Measurements from ENCODE around the gene ZNF592. TPM values are rescaled to one million over a fixed set of nuclear protein-coding genes. Genes with fewer than 3 reads are reported as not detected.
A peak's percentile ranks its signal among the peaks of the same experiment; 100 is the strongest.

Gene ZNF592
- total and polyA plus RNA-seq, 5 donors, result 14.0 to 25.6 (median 20.5) TPM

DNA sequence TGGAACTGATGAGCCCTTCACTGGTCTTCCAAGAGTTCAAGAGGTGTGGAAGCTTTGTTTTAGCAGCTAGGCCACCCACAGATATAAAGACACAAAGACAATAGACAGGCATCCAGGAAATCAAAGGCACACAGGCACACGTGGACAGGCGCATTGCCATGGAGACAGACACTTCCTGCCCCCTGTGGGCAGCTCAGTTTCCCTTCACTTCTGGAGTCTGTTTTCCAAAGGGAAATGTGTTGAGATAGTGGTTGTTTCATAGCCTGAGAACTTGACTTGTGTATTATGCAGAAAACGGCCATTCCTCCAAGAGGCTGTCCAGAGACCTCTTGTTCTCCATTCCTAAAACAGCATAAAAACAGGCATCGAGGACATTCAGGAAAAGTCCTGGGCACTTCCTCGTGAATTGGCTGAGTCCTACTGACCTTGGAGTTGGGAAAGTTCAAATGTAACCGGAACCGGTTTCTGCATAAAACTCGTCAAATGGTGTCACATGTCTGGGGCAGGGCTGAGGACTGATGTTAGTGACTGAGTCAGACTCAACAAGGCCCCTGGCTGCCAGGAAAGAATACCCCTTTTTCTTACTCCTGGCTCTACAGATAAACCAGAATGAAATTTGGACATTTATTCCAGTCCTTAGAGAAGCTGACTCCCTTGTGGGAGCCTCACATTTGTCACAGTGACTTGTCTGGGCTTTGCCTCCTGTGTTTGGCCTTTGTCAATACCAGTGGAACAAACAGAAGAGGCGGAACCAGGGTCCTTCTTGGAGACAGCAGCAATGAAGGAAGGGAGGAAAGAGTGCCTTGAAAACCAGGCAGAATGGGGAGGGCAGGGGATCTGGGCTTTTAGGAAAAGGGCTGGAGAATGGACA, 70.1 kb downstream of the ZNF592 start:
- H3K4me3 ChIP-seq (ENCODE audit: low read length), result peak overlapping the region; percentile 67
- peaks cover 38% of the 10 kb centered on the region for H3K4me1 ChIP-seq (ENCODE audit: control insufficient read depth, insufficient read depth, low read length)
- DNase-seq (peak in 2 of 3 donors; percentile 67 to 72), ATAC-seq (peak; percentile 18 to 60)
- 17% methylated on average over 9 of the region's 9 CpGs for WGBS
- intact Hi-C loops (cut with DNase I), result loop anchor here in 3 of 4 donors (10.0 kb wide), 2 partner anchors 64 to 164 kb away; partner anchors contain the start of genes NMB (in 1 of the 3) and WDR73 (in 1 of the 3)
- peak overlapping the region; percentile 95 for H3K27ac ChIP-seq (ENCODE audit: low read length)
- no peaks in the 10 kb centered on the region for H3K9me3 ChIP-seq (ENCODE audit: control insufficient read depth, low read length)
- H3K27me3 ChIP-seq (ENCODE audit: control insufficient read depth, insufficient read depth), result no peaks in the 10 kb centered on the region

- ATAC-seq (peak; percentile 30 to 38), DNase-seq (peak; percentile 66 to 86 (median 85))
- Histone ChIP-seq H3K4me1 (ENCODE audit: control insufficient read depth, insufficient read depth, low read length) (peaks cover 41% of the 10 kb centered on the region), H3K9me3 (ENCODE audit: control insufficient read depth, low read length) (no peaks in the 10 kb centered on the region), H3K27me3 (ENCODE audit: control insufficient read depth, insufficient read depth) (no peaks in the 10 kb centered on the region), H3K4me3 (ENCODE audit: low read length) (peak overlapping the region; percentile 67), H3K27ac (ENCODE audit: low read length) (peak overlapping the region; percentile 95)
- intact Hi-C loops (cut with DNase I), result loop anchor here in 3 of 4 donors (10.0 kb wide), 2 partner anchors 65 to 165 kb away; partner anchors contain the start of genes NMB (in 1 of the 3) and WDR73 (in 1 of the 3)
- WGBS, result 24% methylated on average over 3 of the region's 3 CpGs
These were observed 70.9 kb downstream of the ZNF592 start for GRCh38 chr15:84819291-84819768.

DNA sequence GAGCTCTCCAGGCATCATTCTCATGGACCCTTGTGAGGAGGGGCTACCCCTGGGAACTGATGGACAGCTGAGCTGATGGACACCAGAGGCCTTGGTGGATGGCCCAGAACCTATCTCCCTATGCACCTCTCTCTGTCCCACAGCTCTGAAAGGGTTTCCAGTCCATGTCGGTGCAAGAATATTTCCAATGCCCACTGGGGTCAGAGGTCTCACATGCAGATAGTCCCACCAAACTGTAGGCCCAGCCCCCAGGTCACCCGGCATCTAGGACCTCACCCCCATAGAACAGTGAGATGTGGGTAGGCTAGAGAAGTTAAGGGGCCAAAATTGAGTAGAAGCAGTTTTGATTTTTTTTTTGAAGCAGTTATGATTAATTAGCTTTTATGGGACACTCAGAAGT, 71.4 kb downstream of the ZNF592 start:
- ATAC-seq, result no peak
- H3K4me1 ChIP-seq (ENCODE audit: control insufficient read depth, insufficient read depth, low read length), result peaks cover 44% of the 10 kb centered on the region
- 73% methylated on average over 2 of the region's 2 CpGs for WGBS
- intact Hi-C loops (cut with DNase I), result loop anchor here in 3 of 4 donors (10.0 kb wide), 3 partner anchors 65 to 225 kb away; partner anchors contain the start of genes NMB (in 2 of the 3) and WDR73 (in 2 of the 3)
- peak overlapping the region; percentile 95 for H3K27ac ChIP-seq (ENCODE audit: low read length)
- no peaks in the 10 kb centered on the region for H3K27me3 ChIP-seq (ENCODE audit: control insufficient read depth, insufficient read depth)
- no peak for DNase-seq
- H3K9me3 ChIP-seq (ENCODE audit: control insufficient read depth, low read length), result no peaks in the 10 kb centered on the region
- no peak overlapping the region for H3K4me3 ChIP-seq (ENCODE audit: low read length)

DNA sequence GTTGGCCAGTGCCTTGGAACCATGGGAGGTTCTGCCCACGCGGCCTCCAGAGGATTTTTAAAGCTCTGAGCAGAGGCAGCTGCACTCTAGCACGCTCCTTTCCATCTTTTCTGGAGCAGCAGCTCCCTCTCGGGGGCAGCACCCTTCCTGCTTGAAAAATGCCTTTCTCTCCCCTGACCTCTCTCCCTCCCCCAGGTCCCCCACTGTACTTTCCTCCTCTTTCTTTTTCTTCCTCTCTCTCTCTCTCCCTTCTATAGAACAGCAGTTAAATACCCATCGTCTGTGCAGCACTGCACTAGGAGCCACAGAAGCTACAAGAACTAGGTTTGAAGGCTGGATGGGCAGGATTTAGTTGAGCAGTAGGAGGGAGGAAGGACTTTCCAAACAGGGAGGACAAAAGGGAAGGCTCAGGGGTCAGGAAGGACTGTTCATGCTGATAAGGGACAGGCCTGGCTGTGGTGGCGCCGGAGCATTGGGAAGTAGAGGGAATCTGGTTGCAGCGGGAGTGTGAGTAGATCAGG, 73.2 kb downstream of the ZNF592 start:
- peaks cover 41% of the 10 kb centered on the region for H3K4me1 ChIP-seq (ENCODE audit: control insufficient read depth, insufficient read depth, low read length)
- no peak overlapping the region for H3K4me3 ChIP-seq (ENCODE audit: low read length)
- peak overlapping the region; percentile 46 for H3K27ac ChIP-seq (ENCODE audit: low read length)
- H3K9me3 ChIP-seq (ENCODE audit: control insufficient read depth, low read length), result no peaks in the 10 kb centered on the region
- intact Hi-C loops (cut with DNase I), result loop anchor here in 2 of 4 donors (10.0 kb wide), 2 partner anchors 167 to 227 kb away; partner anchors contain the start of genes NMB (in 1 of the 2) and WDR73 (in 1 of the 2)
- ATAC-seq (peak; percentile 1 to 4), DNase-seq (peak; percentile 51 to 74 (median 72))
- WGBS, result 18% methylated on average over 8 of the region's 8 CpGs
- H3K27me3 ChIP-seq (ENCODE audit: control insufficient read depth, insufficient read depth), result no peaks in the 10 kb centered on the region

DNA sequence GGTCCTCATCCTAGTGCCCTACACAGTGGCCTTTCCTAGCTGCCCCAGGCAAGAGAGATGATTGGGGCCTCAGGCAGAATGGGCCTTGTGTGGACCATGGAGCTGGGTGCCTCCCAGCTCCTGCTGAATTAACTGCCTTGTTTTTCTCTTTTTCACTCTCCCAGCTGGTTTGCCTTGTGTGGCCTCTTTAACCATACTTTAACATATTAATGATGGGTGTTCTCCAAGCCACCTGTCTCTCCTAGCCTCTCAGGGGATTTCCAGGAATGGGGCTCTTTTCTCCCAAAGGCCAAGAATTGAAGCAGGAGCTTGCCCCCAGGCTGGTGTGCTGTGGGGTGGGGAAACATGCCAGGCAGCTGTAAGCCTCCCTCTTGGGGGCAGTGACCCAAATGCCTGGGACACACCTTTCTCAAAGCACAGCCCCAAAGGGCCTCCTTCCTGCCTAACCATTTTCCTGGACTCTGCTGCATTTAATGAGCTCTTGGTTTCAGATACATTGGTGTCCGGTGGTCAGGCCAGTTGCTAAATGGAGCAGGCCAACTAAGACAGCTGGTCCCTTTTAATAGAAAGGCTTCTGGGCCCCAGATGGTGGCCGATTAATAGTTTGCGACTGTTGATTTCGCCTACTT, 74.4 kb downstream of the ZNF592 start:
- DNase-seq, result no peak
- WGBS, result 40% methylated on average over 4 of the region's 4 CpGs
- peak overlapping the region; percentile 46 for H3K27ac ChIP-seq (ENCODE audit: low read length)
- H3K4me1 ChIP-seq (ENCODE audit: control insufficient read depth, insufficient read depth, low read length), result peaks cover 47% of the 10 kb centered on the region
- intact Hi-C loops (cut with DNase I), result loop anchor here in 2 of 4 donors (10.0 kb wide), 2 partner anchors 168 to 228 kb away; partner anchors contain the start of genes NMB (in 1 of the 2) and WDR73 (in 1 of the 2)
- no peak for ATAC-seq
- H3K4me3 ChIP-seq (ENCODE audit: low read length), result no peak overlapping the region
- no peaks in the 10 kb centered on the region for H3K9me3 ChIP-seq (ENCODE audit: control insufficient read depth, low read length)
- no peaks in the 10 kb centered on the region for H3K27me3 ChIP-seq (ENCODE audit: control insufficient read depth, insufficient read depth)

- intact Hi-C loops (cut with DNase I), result loop anchor here in 2 of 4 donors (10.0 kb wide), 2 partner anchors 169 to 229 kb away; partner anchors contain the start of genes NMB (in 1 of the 2) and WDR73 (in 1 of the 2)
- H3K4me1 ChIP-seq (ENCODE audit: control insufficient read depth, insufficient read depth, low read length), result peaks cover 47% of the 10 kb centered on the region
- 59% methylated on average over 3 of the region's 3 CpGs for WGBS
- no peaks in the 10 kb centered on the region for H3K27me3 ChIP-seq (ENCODE audit: control insufficient read depth, insufficient read depth)
- ATAC-seq, result no peak
- H3K27ac ChIP-seq (ENCODE audit: low read length), result peak overlapping the region; percentile 48
- H3K9me3 ChIP-seq (ENCODE audit: control insufficient read depth, low read length), result no peaks in the 10 kb centered on the region
- no peak overlapping the region for H3K4me3 ChIP-seq (ENCODE audit: low read length)
- DNase-seq, result no peak
These were observed 75.0 kb downstream of the ZNF592 start for GRCh38 chr15:84823282-84823878.

DNA sequence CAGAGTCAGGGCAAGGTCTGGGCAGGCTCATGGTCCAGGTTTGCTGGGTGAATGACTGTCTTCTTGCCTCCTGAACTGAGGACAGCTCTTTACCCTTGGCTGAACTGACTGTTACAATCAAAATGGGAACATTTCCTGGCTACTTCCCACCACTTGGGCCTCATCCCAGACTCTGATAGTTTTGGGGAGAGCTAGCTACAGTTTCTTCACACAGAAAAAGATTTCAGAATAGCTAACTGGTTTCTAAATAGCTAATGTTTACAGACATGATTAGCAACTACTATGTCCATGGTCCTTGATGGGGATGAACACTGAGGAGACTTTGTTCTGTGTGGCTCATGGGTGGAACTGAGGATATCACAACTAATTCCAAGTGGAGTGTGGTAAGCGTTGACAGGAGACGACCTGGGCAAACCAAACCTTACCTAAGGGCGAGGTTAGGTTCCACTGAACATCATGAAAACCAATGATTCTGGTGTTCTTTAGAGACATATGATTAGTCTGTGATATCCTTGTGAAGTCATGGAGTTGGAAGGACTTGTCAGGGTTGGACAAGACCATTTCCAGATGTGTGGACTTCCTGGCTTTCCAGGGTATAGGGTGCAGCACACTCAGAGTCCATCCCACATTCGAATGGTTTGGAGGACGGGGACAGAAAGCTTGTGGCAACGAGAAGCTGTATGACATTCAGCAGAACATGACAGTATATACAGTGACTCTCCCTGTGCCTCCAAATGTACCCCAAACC, 76.0 kb downstream of the ZNF592 start:
- peaks cover 39% of the 10 kb centered on the region for H3K4me1 ChIP-seq (ENCODE audit: control insufficient read depth, insufficient read depth, low read length)
- DNase-seq (peak; percentile 61 to 82 (median 71)), ATAC-seq (peak; percentile 53 to 71)
- H3K9me3 ChIP-seq (ENCODE audit: control insufficient read depth, low read length), result no peaks in the 10 kb centered on the region
- H3K4me3 ChIP-seq (ENCODE audit: low read length), result no peak overlapping the region
- H3K27me3 ChIP-seq (ENCODE audit: control insufficient read depth, insufficient read depth), result no peaks in the 10 kb centered on the region
- H3K27ac ChIP-seq (ENCODE audit: low read length), result peak overlapping the region; percentile 68
- WGBS, result 49% methylated on average over 6 of the region's 6 CpGs
- intact Hi-C loops (cut with DNase I), result loop anchor here in 2 of 4 donors (10.0 kb wide), 2 partner anchors 170 to 230 kb away; partner anchors contain the start of genes NMB (in 1 of the 2) and WDR73 (in 1 of the 2)

GRCh38 chr15:84826369-84826823, 78.0 kb downstream of the ZNF592 start:
- Histone ChIP-seq H3K4me1 (ENCODE audit: control insufficient read depth, insufficient read depth, low read length) (peaks cover 34% of the 10 kb centered on the region), H3K27ac (ENCODE audit: low read length) (peak overlapping the region; percentile 32), H3K4me3 (ENCODE audit: low read length) (no peak overlapping the region), H3K9me3 (ENCODE audit: control insufficient read depth, low read length) (no peaks in the 10 kb centered on the region), H3K27me3 (ENCODE audit: control insufficient read depth, insufficient read depth) (no peaks in the 10 kb centered on the region)
- DNase-seq (peak in 2 of 3 donors; percentile 47 to 78), ATAC-seq (peak; percentile 4 to 22)
- WGBS, result 61% methylated on average over 6 of the region's 6 CpGs
- intact Hi-C loops (cut with DNase I), result loop anchor here in 2 of 4 donors (10.0 kb wide), 2 partner anchors 172 to 232 kb away; partner anchors contain the start of genes NMB (in 1 of the 2) and WDR73 (in 1 of the 2)

DNA sequence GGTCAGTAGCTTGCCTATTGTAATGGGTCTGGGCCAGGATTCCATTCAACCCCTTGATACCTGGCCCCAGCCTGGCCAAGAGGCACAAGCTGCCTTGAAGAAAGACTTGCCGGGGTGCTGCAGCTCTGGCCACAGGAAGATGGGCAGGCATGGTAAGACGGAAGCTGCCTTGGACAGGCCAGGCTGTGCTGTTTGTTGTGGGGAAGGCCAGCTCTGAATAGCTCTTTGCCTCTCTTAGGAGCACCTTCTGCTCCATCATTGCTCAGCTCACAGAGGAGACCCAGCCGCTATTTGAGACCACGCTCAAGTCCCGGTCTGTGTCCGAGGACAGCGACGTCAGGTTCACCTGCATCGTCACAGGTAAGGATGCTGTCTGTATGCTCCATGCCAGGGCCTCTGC, 78.9 kb downstream of the ZNF592 start:
- Histone ChIP-seq H3K4me1 (ENCODE audit: control insufficient read depth, insufficient read depth, low read length) (peaks cover 32% of the 10 kb centered on the region), H3K9me3 (ENCODE audit: control insufficient read depth, low read length) (no peaks in the 10 kb centered on the region), H3K27ac (ENCODE audit: low read length) (peak overlapping the region; percentile 10), H3K27me3 (ENCODE audit: control insufficient read depth, insufficient read depth) (no peaks in the 10 kb centered on the region), H3K4me3 (ENCODE audit: low read length) (no peak overlapping the region)
- DNase-seq (no peak), ATAC-seq (no peak)
- 94% methylated on average over 9 of the region's 9 CpGs for WGBS
- intact Hi-C loops (cut with DNase I), result loop anchor here in 2 of 4 donors (10.0 kb wide), 2 partner anchors 172 to 232 kb away; partner anchors contain the start of genes NMB (in 1 of the 2) and WDR73 (in 1 of the 2)
